CD4-positive, alpha-beta T cell (primary cell): ENCODE data around the gene NTM. TPM values are rescaled to one million over a fixed set of nuclear protein-coding genes. Genes with fewer than 3 reads are reported as not detected.

ENCODE experiments used
- ATAC-seq: fragments of 200-7000 bp; cut with Tn5 transposase; one replicate; pipeline ENCODE4 v1.10.0; 2022; ENCODE audit warnings: mild to moderate bottlenecking; ENCODE audit not compliant: poor library complexity
- CTCF ChIA-PET: fragments of 350-600 bp; sonication (Branson Sonifier 250); formaldehyde crosslinking; loops from one replicate; lab custom pipeline; 2021; ENCODE audit warnings: antibody characterized with exemption, inconsistent platforms; lab: Charles Lee
- POLR2A ChIA-PET: fragments of 350-600 bp; sonication (Branson Sonifier 250); formaldehyde crosslinking; loops from one replicate; lab custom pipeline; 2021; ENCODE audit warnings: antibody characterized with exemption, inconsistent platforms; lab: Charles Lee
- DNase-seq, 14 experiments: peaks; one replicate each; pipeline ENCODE4 v3.0.0-alpha.2; 2013 to 2020; ENCODE audit warnings: mixed read lengths in 2 of 14
- H3K27ac ChIP-seq, 2 donors: one replicate each; pipeline versions ENCODE4 v1.5.1 to v1.7.0; 2013; ENCODE audit warnings: low read length in 2 of 2, low read depth in 1 of 2, mild to moderate bottlenecking in 1 of 2
- H3K27me3 ChIP-seq, 2 experiments: 1 replicate in 1 of 2; 2 replicates in 1 of 2; pipeline versions ENCODE4 v1.6.1 to v1.7.0; 2013; ENCODE audit warnings: low read length in 2 of 2, control low read depth in 1 of 2, mild to moderate bottlenecking in 1 of 2, moderate library complexity in 1 of 2; ENCODE audit not compliant: insufficient read depth in 2 of 2, control insufficient read depth in 1 of 2
- H3K36me3 ChIP-seq: one replicate; pipeline ENCODE4 v1.6.1; 2013; ENCODE audit warnings: low read length, control low read depth; ENCODE audit not compliant: insufficient read depth
- H3K4me1 ChIP-seq: one replicate; pipeline ENCODE4 v1.6.1; 2013; ENCODE audit warnings: low read length, control low read depth; ENCODE audit not compliant: insufficient read depth
- H3K4me3 ChIP-seq: one replicate; pipeline ENCODE4 v1.5.1; 2013; ENCODE audit warnings: mild to moderate bottlenecking, low read length, moderate library complexity
- H3K9me3 ChIP-seq, 2 experiments: 1 replicate in 1 of 2; 2 replicates in 1 of 2; pipeline versions ENCODE4 v1.6.1 to v1.7.0; 2013; ENCODE audit warnings: low read length in 2 of 2, mild to moderate bottlenecking in 2 of 2, control low read depth in 1 of 2, moderate library complexity in 1 of 2; ENCODE audit not compliant: control insufficient read depth in 1 of 2, insufficient read depth in 1 of 2
- H3K27ac Mint-ChIP-seq: one replicate; pipeline ENCODE4 v1.8.0; 2020; ENCODE audit warnings: mixed read lengths
- H3K27me3 Mint-ChIP-seq: one replicate; pipeline ENCODE4 v1.8.0; 2021; ENCODE audit warnings: mixed read lengths
- H3K36me3 Mint-ChIP-seq: one replicate; pipeline ENCODE4 v1.8.0; 2021; ENCODE audit warnings: low read depth, mixed read lengths
- H3K4me1 Mint-ChIP-seq: one replicate; pipeline ENCODE4 v1.8.0; 2021; ENCODE audit warnings: low read depth, mixed read lengths
- H3K4me3 Mint-ChIP-seq: one replicate; pipeline ENCODE4 v1.8.0; 2020; ENCODE audit warnings: mild to moderate bottlenecking, mixed read lengths
- H3K9me3 Mint-ChIP-seq: one replicate; pipeline ENCODE4 v1.8.0; 2020; ENCODE audit warnings: mixed read lengths
- CTCF ChIP-seq: fragments of 200-600 bp; IDR thresholded peaks from one replicate; pipeline ENCODE4 v1.8.0; 2022; ENCODE audit warnings: antibody characterized with exemption, mild to moderate bottlenecking
- intact Hi-C, 2 experiments: fragments of 100-400 bp; cut with DNase I in 1 of 2; cut with micrococcal nuclease in 1 of 2; formaldehyde crosslinking; loops; one replicate each; pipeline versions ENCODE4 v1.15.1 to v1.9.0; 2023 to 2025; cut with DNase I, micrococcal nuclease
- total RNA-seq, 174 experiments: library from RNA in 2 of 174; stranded (reverse) in 2 of 174; gene quantifications; one replicate each; pipeline ENCODE4 v1.2.3 and lab custom pipeline; 2021 to 2026

Gene NTM
- total RNA-seq, 2 experiments from 2014 or later, result not detected

- DNase-seq (no peak), ATAC-seq (no peak)
- H3K9me3 ChIP-seq, result peaks cover 0 to 7% of the 10 kb centered on the region in 2 experiments
- POLR2A ChIA-PET, result no interaction called here
- no peaks in the 10 kb centered on the region for H3K27me3 Mint-ChIP-seq
- peaks cover 2% of the 10 kb centered on the region for H3K9me3 Mint-ChIP-seq
- TF ChIP-seq CTCF, result no peak
- no peaks in the 10 kb centered on the region for H3K36me3 Mint-ChIP-seq
- CTCF ChIA-PET, result no interaction called here
- intact Hi-C loops, result no loop called here
- no peaks in the 10 kb centered on the region for H3K36me3 ChIP-seq
- no peaks in the 10 kb centered on the region for H3K4me1 Mint-ChIP-seq
- H3K27ac ChIP-seq, result no peak overlapping the region
- no peak overlapping the region for H3K4me3 ChIP-seq
- no peaks in the 10 kb centered on the region for H3K27me3 ChIP-seq
- H3K4me3 Mint-ChIP-seq, result no peak overlapping the region
- H3K4me1 ChIP-seq, result no peaks in the 10 kb centered on the region
- H3K27ac Mint-ChIP-seq, result no peak overlapping the region
Measured at GRCh38 chr11:131802440-131803115, 432.2 kb downstream of the NTM start.

- no peak for TF ChIP-seq CTCF
- ChIA-PET POLR2A (no interaction called here), CTCF (interaction anchor here (0.8 kb wide), 1 partner anchor 13 kb away, joined by 3 read pairs; no protein-coding TSS in a partner anchor)
- intact Hi-C loops, result no loop called here
- no peaks in the 10 kb centered on the region for H3K36me3 ChIP-seq
- H3K27ac ChIP-seq, result no peak overlapping the region
- no peak overlapping the region for H3K4me3 ChIP-seq
- Mint-ChIP-seq H3K27me3 (peaks cover 4% of the 10 kb centered on the region), H3K9me3 (peaks cover 2% of the 10 kb centered on the region), H3K4me1 (no peaks in the 10 kb centered on the region), H3K27ac (no peak overlapping the region), H3K4me3 (no peak overlapping the region), H3K36me3 (no peaks in the 10 kb centered on the region)
- peaks cover 0 to 3% of the 10 kb centered on the region in 2 experiments for H3K9me3 ChIP-seq
- no peaks in the 10 kb centered on the region for H3K4me1 ChIP-seq
- no peaks in the 10 kb centered on the region for H3K27me3 ChIP-seq
- DNase-seq (no peak), ATAC-seq (no peak)
Measured at GRCh38 chr11:131807876-131808275, 437.5 kb downstream of the NTM start.

- no peak for TF ChIP-seq CTCF
- ChIA-PET CTCF (interaction anchor here (0.8 kb wide), 1 partner anchor 13 kb away, joined by 3 read pairs; no protein-coding TSS in a partner anchor), POLR2A (no interaction called here)
- intact Hi-C loops, result no loop called here
- no peaks in the 10 kb centered on the region for H3K36me3 ChIP-seq
- Mint-ChIP-seq H3K27me3 (peaks cover 4% of the 10 kb centered on the region), H3K9me3 (peaks cover 2% of the 10 kb centered on the region), H3K4me3 (no peak overlapping the region), H3K36me3 (no peaks in the 10 kb centered on the region), H3K27ac (no peak overlapping the region), H3K4me1 (no peaks in the 10 kb centered on the region)
- H3K9me3 ChIP-seq, result peaks cover 0 to 3% of the 10 kb centered on the region in 2 experiments
- H3K4me3 ChIP-seq, result no peak overlapping the region
- no peaks in the 10 kb centered on the region for H3K4me1 ChIP-seq
- ATAC-seq (no peak), DNase-seq (no peak)
- H3K27ac ChIP-seq, result no peak overlapping the region
- H3K27me3 ChIP-seq, result no peaks in the 10 kb centered on the region
Measured at GRCh38 chr11:131808470-131808869, 438.1 kb downstream of the NTM start.
